Adrenal gland (tissue), 5 donors: ENCODE results near the gene MPP2.

Source experiments
- CTCF ChIP-seq, 6 experiments: fragments of 450-650 bp in 4 of 6; fragments of 200-600 bp in 2 of 6; sonication (generic) in 1 of 6; IDR thresholded peaks; 1 replicate in 5 of 6; 2 replicates in 1 of 6; pipeline versions ENCODE4 v1.5.1 to v1.8.0; 2016 to 2021; ENCODE audit warnings: antibody characterized with exemption in 6 of 6, mild to moderate bottlenecking in 2 of 6, moderate library complexity in 1 of 6
- POLR2A ChIP-seq, 2 donors: fragments of 450-650 bp; IDR thresholded peaks; one replicate each; pipeline ENCODE4 v1.6.1; 2017; ENCODE audit warnings: antibody characterized with exemption in 2 of 2, mild to moderate bottlenecking in 2 of 2, moderate library complexity in 1 of 2
- donor health status: DM: no; HTN: no; CAD: no.

- no peak for TF ChIP-seq CTCF (IDR thresholded peaks at IDR 0.05)
- no peak for TF ChIP-seq POLR2A (IDR thresholded peaks at IDR 0.05)
Observed at GRCh38 chr17:43924558-43924957, 17.2 kb upstream of the MPP2 start.
